ENCODE results near the gene MAP4K3. TPM values are rescaled to one million over a fixed set of nuclear protein-coding genes. Genes with fewer than 3 reads are reported as not detected.

Gene MAP4K3
- total and polyA plus RNA-seq, 10 of the 15 experiments (the other 5 are each of a cell fraction or from before 2014, with no cell fraction given), result 0.04 to 0.95 (median 0.21) TPM; not detected in 1

DNA sequence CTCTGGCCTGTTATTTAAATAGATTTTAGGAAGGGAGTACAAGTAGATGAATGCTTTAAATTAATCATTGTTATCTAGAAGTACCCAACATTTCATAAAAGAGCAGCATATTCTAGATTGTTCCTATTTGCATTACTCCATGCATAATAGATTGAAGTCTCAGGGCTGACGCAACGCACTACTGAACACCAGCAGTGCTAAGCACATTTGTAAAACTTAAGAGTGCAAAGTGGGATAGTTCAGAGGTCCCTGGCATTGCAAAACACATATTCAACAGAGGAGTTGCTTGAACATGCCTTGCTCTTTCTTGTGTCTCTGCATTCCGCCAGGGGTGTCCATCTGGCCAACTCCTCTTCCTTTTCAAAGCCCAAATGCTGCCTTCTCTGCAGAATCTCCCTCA is 215.6 kb downstream of the MAP4K3 start:
- WGBS (ENCODE audit: insufficient coverage, insufficient replicate concordance, low lambda C conversion rate, missing lambda C conversion rate), result 93% methylated on average over 3 of the region's 3 CpGs
- no peak overlapping the region for H3K4me2 ChIP-seq (ENCODE audit: control insufficient read depth, insufficient read depth)
- ChIA-PET RAD21 (ENCODE audit: unreplicated experiment) (no interaction called here), CTCF (interaction anchor here (1.5 kb wide), 1 partner anchor 274 kb away, joined by 3 read pairs; no protein-coding TSS in a partner anchor), SMC1A (ENCODE audit: uncharacterized antibody, unreplicated experiment) (no interaction called here), POLR2A (no interaction called here)
- H3K79me2 ChIP-seq (ENCODE audit: control insufficient read depth, insufficient read depth, low read length), result no peaks in the 10 kb centered on the region
- TF ChIP-seq CHD4 (IDR thresholded peaks at IDR 0.05), result no peak
- TF ChIP-seq ZNF217 (IDR thresholded peaks at IDR 0.05), result no peak
- TF ChIP-seq, protein P1, sequence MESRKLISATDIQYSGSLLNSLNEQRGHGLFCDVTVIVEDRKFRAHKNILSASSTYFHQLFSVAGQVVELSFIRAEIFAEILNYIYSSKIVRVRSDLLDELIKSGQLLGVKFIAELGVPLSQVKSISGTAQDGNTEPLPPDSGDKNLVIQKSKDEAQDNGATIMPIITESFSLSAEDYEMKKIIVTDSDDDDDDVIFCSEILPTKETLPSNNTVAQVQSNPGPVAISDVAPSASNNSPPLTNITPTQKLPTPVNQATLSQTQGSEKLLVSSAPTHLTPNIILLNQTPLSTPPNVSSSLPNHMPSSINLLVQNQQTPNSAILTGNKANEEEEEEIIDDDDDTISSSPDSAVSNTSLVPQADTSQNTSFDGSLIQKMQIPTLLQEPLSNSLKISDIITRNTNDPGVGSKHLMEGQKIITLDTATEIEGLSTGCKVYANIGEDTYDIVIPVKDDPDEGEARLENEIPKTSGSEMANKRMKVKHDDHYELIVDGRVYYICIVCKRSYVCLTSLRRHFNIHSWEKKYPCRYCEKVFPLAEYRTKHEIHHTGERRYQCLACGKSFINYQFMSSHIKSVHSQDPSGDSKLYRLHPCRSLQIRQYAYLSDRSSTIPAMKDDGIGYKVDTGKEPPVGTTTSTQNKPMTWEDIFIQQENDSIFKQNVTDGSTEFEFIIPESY (IDR thresholded peaks at IDR 0.05), result no peak
- TF ChIP-seq YY1 (IDR thresholded peaks at IDR 0.05; ENCODE audit: low read depth, low read length), result no peak
- TF ChIP-seq MYB (IDR thresholded peaks at IDR 0.05; ENCODE audit: borderline replicate concordance, low read depth, low read length), result no peak
- TF ChIP-seq GABPA (IDR thresholded peaks at IDR 0.05; ENCODE audit: low read depth), result no peak
- no peak for TF ChIP-seq CBFB (IDR thresholded peaks at IDR 0.05; ENCODE audit: low read depth)
- no peak for TF ChIP-seq CHD2 (IDR thresholded peaks at IDR 0.05; ENCODE audit: borderline replicate concordance, low read depth, low read length)
- no peak for TF ChIP-seq RBBP5 (conservative IDR thresholded peaks at IDR 0.05)
- TF ChIP-seq ZZZ3 (IDR thresholded peaks at IDR 0.05; ENCODE audit: control insufficient read depth, insufficient read length, low read depth), result no peak
- TF ChIP-seq MXI1 (IDR thresholded peaks at IDR 0.05; ENCODE audit: low read depth, low read length), result no peak
- TF ChIP-seq ZSCAN29 (IDR thresholded peaks at IDR 0.05), result no peak
- TF ChIP-seq TCF3 (IDR thresholded peaks at IDR 0.05; ENCODE audit: borderline replicate concordance, insufficient read depth, low read depth, low read length), result no peak
- TF ChIP-seq SUPT20H (IDR thresholded peaks at IDR 0.05; ENCODE audit: borderline replicate concordance, control insufficient read depth, low read depth, low read length), result no peak
- no peak for TF ChIP-seq ZBED1 (IDR thresholded peaks at IDR 0.05; ENCODE audit: borderline replicate concordance)
- TF ChIP-seq ZNF24 (IDR thresholded peaks at IDR 0.05), result no peak
- no peak for TF ChIP-seq NR2F1 (conservative IDR thresholded peaks at IDR 0.05)
- no peak for TF ChIP-seq YBX1 (IDR thresholded peaks at IDR 0.05)
- TF ChIP-seq SIX5 (IDR thresholded peaks at IDR 0.05; ENCODE audit: low read depth, low read length, severe bottlenecking), result no peak
- TF ChIP-seq, protein P2, sequence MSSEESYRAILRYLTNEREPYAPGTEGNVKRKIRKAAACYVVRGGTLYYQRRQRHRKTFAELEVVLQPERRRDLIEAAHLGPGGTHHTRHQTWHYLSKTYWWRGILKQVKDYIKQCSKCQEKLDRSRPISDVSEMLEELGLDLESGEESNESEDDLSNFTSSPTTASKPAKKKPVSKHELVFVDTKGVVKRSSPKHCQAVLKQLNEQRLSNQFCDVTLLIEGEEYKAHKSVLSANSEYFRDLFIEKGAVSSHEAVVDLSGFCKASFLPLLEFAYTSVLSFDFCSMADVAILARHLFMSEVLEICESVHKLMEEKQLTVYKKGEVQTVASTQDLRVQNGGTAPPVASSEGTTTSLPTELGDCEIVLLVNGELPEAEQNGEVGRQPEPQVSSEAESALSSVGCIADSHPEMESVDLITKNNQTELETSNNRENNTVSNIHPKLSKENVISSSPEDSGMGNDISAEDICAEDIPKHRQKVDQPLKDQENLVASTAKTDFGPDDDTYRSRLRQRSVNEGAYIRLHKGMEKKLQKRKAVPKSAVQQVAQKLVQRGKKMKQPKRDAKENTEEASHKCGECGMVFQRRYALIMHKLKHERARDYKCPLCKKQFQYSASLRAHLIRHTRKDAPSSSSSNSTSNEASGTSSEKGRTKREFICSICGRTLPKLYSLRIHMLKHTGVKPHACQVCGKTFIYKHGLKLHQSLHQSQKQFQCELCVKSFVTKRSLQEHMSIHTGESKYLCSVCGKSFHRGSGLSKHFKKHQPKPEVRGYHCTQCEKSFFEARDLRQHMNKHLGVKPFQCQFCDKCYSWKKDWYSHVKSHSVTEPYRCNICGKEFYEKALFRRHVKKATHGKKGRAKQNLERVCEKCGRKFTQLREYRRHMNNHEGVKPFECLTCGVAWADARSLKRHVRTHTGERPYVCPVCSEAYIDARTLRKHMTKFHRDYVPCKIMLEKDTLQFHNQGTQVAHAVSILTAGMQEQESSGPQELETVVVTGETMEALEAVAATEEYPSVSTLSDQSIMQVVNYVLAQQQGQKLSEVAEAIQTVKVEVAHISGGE (CRISPR knock-in tag; IDR thresholded peaks at IDR 0.05), result no peak
- no peaks in the 10 kb centered on the region for H3K27me3 ChIP-seq (replicated peaks in 1 of 2; ENCODE audit: control insufficient read depth in 2 of 2, insufficient read depth in 2 of 2, low read length in 1 of 2)
- H3K36me3 ChIP-seq (ENCODE audit: control insufficient read depth in 2 of 2, insufficient read depth in 2 of 2, low read length in 1 of 2), result no peaks in the 10 kb centered on the region
- DNase-seq (ENCODE audit: low read depth, low spot score) (no peak), FAIRE-seq (no peak), ATAC-seq (no peak)
- H2AFZ ChIP-seq (ENCODE audit: control insufficient read depth, low read depth, low read length), result no peak overlapping the region
- no peak overlapping the region for H3K4me3 ChIP-seq
- no peak overlapping the region for H3K27ac ChIP-seq (ENCODE audit: control insufficient read depth, insufficient read depth)
- H3K9me3 ChIP-seq (replicated peaks; ENCODE audit: control insufficient read depth, insufficient read depth, low read length), result no peaks in the 10 kb centered on the region
- peaks cover 3% of the 10 kb centered on the region; the same call in 1 of the 2 replicates for H3K4me1 ChIP-seq (ENCODE audit: control insufficient read depth, insufficient read depth, low read length)
- no peak overlapping the region for H3K9ac ChIP-seq (ENCODE audit: control insufficient read depth, insufficient read depth, low read length)
- intact Hi-C loops (cut with micrococcal nuclease; ENCODE audit: unreplicated experiment) (no loop called here), in situ Hi-C loops (cut with MboI) (no loop called here)
- no peaks in the 10 kb centered on the region for H4K20me1 ChIP-seq (ENCODE audit: control insufficient read depth, insufficient read depth)
- BruUV-seq (replicated peaks), result no TSS peak
